ENCODE data around the gene PLEKHA5.

Gene PLEKHA5

GRCh38 chr12:19246933-19247332, 117.4 kb downstream of the PLEKHA5 start:
- no peak for TF ChIP-seq CTCF (IDR thresholded peaks at IDR 0.05)

- TF ChIP-seq CTCF (IDR thresholded peaks at IDR 0.05), result no peak
Measured at GRCh38 chr12:19248929-19249602, 119.5 kb downstream of the PLEKHA5 start.

- no peak for TF ChIP-seq CTCF (IDR thresholded peaks at IDR 0.05)
Measured at GRCh38 chr12:19251481-19252132, 122.1 kb downstream of the PLEKHA5 start.

GRCh38 chr12:19260135-19260534, 130.6 kb downstream of the PLEKHA5 start:
- TF ChIP-seq CTCF (IDR thresholded peaks at IDR 0.05), result no peak

- TF ChIP-seq CTCF (IDR thresholded peaks at IDR 0.05), result no peak
Measured at GRCh38 chr12:19261773-19262172, 132.2 kb downstream of the PLEKHA5 start.

- no peak for TF ChIP-seq CTCF (IDR thresholded peaks at IDR 0.05)
Measured at GRCh38 chr12:19263672-19264071, 134.1 kb downstream of the PLEKHA5 start.

- TF ChIP-seq CTCF (IDR thresholded peaks at IDR 0.05), result no peak
Measured at GRCh38 chr12:19273482-19274330, 144.2 kb downstream of the PLEKHA5 start.
